ENCODE data around the gene SPATA3.

SPATA3 gene

DNA sequence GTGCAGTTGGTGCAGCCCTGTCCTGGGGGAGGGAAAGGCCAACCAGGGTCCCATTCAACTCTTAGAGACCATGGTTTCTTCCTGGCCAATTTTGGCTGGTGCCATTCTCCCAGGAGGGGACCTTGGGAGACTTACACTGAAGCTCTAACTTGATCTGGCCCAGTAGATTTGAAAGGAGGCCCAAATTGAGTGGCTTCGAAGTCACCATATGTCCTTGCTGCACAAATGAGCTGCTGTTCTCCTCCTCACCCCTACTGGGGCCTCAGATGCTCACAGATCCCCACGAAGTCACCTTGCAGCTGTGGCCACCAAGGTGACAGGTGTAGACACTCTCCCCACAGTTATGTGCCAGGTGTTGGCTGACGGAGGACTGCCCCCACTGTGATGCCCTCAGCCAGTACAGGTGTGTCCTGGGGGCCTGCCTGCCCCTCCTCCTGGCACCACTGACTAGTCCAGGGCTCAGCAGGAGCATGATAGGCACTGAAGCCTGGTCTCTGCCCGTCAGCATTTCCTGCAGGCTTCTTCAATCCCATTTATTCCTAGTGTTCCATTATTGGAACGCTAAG, 36.7 kb downstream of the SPATA3 start:
- no peak for DNase-seq

DNA sequence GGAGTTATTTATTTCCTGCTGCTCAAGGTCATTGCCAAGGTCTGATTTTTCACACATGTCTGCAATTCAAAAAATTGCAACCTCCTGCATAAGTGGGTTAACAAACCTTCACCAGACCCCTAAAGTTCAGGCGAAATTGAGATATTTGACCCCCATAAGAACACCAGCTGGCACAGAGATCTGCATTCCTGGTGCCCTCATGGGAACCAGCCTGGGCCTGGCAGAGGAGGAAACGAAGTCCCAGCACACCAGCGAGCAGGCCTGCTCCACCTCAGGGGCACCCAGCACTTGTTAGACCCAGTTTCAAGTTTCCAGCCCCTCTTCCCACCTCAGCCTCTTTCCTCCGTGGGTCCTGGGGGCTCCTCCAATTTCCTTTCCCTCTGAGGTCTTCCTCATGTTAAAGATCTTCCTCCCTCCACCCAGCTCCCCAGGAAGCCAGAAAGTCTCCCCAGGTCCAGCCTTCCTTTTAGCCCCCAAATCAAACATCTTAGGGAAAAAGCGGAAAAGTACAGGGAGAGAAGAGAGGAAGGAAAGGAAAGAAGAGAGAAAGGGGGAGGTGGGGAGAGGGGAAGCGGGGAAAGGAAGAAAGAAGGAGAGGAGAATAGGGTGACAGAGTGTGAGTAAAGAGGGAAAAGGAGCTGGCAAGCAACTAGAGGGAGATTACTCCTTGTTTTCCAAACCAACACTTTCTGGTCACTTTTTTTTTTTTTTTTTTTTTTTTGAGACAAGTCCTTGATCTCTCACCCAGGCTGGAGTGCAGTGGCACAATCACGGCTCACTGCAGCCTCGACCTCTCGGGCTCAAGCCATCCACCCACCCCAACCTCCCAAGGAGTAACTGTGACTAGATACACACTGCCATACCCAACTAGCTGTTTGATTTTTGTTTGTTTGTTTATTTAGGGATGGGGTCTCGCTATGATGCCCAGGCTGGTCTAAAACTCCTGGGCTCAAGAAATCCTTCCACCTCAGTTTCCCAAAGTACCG, 37.5 kb downstream of the SPATA3 start:
- no peak for DNase-seq

- no peak for DNase-seq
Measured at GRCh38 chr2:231034291-231034882, 38.5 kb downstream of the SPATA3 start.

DNA sequence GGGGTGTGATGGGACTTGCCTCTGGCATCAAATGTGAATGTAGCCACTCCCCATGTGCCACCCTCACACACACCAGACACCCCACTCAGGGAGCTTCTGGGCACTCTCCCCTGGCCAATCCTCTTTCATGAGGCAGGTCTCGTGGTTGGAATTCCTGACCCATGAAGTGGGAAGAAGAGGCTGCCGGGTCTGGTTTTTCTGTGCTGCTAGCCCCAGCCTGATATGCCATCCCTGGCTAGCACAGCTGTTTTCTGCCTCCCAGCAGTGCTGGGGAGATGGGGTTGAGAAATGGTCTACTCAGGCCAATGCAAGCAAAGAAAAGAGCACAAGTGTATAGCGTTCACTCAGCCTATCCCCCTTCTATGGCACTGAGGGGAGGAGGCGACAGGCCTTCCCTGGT, 40.2 kb downstream of the SPATA3 start:
- DNase-seq = no peak

GRCh38 chr2:231036578-231037106, 40.7 kb downstream of the SPATA3 start:
- DNase-seq = no peak

DNA sequence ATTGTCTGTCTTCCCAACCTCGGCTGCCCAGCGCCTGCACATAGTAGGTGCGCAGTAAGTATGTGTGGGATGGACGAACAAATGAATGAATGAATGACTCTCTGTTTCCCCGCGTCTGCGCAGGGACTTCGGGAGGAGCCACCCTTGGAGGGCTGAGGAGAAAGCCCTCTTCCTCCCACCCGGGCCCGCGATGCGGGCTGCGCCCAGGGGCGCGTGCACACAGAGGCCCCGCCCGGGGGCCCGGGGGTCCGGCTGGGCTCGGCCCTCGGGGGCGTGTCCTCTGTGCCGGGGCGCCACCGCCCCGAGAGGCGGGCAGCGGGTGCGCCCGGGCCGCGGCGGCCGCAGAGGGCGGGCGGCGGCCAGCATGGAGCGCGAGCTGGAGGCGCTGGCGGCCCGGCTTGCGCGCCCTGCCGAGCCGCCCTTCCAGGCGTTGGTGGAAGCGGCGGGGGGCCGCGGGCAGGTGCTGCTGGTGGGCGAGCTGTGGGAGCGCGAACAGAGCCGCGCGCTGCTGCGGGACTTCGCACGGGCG, 41.3 kb downstream of the SPATA3 start, which contains the start of gene C2orf72:
Gene C2orf72 (plus strand): TSS at position 322 of the 529 bp plus-strand sequence. CDS start 43 bp downstream, at position 365.
- no peak for DNase-seq

DNA sequence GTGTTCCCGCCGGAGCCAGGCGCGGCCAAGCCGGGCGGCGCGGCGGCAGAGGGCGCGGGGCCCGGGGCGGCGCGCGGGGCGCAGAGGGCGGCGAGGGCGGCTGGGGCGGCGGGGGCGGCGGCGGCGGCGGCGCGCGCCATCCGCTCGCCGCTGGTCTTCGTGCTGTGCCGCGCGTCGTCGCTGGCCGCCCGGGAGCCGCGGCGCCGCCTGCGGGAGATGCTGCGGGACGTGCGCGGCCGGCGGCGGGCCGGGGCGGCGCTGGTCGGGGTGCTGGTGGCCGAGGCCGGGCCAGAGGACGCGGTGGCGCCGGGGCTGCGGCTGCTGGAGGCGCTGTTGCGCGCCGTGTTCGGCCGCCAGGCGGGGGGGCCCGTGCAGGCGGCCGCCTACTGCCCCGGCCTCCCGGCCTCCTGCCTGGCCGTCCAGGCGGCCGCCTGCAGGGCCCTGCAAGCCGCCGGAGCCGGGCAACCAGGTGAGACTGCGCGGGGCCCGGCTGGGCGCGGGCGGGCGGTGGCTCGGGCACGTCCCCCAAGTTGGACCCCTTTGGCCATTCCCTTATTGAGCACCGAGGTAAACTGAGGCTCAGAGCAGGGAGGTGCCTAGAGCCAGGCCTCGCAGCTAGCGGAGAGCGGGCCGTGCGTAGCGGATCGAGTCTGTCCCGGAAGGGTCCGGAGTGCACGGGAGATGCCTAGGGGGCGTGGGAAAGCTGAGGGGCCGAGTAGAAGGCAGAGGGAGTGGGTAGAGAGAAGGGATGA, 42.0 kb downstream of the SPATA3 start:
- no peak for DNase-seq

- DNase-seq = no peak
Measured at GRCh38 chr2:231038483-231039293, 42.8 kb downstream of the SPATA3 start.

DNA sequence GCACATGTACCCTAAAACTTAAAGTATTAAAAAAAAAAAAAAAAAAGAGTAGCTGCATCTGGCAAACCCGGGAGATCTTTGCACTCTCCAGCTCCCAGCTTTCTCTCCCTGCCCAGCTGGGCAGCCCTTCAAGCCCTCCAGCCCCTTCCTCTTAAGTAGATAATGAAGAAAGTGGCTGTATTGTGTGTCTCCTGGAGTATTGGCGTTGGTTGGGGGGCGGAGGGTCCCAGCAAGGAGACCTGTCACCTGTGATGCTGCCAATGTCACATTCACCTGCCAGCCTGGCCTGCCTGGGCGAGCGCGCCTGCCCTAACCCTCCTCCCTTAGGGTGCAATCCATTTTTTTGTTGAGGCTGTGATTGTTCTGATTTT, 43.4 kb downstream of the SPATA3 start:
- no peak for DNase-seq

DNA sequence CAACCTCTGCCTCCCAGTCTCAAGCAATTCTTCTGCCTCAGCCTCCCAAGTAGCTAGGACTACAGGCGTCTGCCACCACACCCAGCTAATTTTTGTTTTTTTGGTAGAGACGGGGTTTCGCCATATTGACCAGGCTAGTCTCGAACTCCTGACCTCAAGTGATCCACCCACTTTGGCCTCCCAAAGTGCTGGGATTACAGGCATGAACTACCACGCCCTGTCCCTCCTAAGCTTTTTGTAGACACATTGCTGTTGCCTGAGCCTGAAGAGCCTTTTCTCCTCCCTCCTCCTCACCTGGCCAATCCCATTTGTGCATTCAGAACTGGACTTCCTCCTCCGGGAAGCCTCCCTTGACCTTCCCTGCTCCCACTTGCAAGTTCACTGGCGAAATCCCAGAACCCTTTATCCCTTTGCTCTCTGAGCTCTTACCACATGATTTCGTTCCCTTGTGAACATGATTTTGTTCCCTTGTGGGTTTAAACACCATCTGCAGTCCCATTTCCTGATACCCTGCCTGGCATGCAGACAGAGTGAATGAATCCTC, 44.0 kb downstream of the SPATA3 start:
- no peak for DNase-seq

DNA sequence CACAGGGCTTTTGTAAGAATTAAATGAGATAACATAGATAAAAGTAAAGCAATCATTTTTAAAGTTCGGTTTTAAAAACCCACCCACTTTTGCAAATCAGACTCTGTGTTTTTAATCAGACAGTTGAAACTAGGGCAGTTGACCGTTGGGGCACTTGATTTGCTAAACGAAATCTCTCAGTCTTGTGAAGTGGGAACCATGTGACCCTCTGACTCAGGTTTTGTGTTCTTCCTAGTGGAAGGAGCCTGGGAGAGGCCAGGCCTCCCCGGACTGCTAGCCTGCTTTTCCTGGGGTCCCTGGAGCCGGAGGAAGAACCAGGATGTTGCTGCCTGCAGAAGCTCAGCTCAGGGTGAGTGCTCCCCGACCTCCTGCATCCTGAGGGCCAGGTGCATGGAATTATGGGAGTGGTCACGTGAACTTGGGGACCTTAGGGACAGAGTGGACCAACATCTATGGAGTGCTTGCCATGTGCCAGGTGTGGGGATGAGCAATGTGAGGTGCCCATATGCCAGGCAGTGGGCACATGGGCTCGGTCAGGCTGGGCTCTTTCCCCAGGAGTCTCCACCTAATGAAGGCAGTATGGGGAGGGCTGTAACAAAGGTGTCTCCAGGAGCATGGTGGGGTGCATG, 45.3 kb downstream of the SPATA3 start:
- no peak for DNase-seq

- no peak for DNase-seq
Measured at GRCh38 chr2:231043796-231044195, 47.9 kb downstream of the SPATA3 start.

DNA sequence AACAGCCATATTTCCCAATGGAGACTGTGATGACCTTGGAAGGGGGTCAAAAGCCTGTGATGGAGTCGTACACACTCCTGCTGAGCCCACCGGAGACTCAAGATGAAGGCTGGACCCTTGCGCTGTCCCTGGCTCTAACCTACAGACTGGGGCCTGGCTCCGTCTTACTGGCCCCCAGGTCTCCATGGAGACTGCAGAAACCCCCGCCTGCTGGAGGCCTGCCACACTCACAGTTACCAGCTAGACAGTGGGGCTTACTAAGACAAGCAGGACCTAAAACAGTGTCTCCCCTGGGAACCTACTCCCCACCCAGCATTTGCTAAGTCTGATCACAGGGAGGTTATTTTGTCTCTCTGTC, 51.0 kb downstream of the SPATA3 start:
- DNase-seq = no peak

GRCh38 chr2:231047274-231047922, 51.5 kb downstream of the SPATA3 start:
- no peak for DNase-seq

- no peak for DNase-seq
Measured at GRCh38 chr2:231047923-231048915, 52.3 kb downstream of the SPATA3 start.

GRCh38 chr2:231049286-231050017, 53.5 kb downstream of the SPATA3 start:
- no peak for DNase-seq

GRCh38 chr2:231050018-231050901, 54.3 kb downstream of the SPATA3 start:
- DNase-seq = no peak
